Liver (tissue), 9 donors: Measurements from ENCODE around the gene NEB. TPM values are rescaled to one million over a fixed set of nuclear protein-coding genes. Genes with fewer than 3 reads are reported as not detected.

Experiments used
- DNase-seq: peaks from one replicate; pipeline ENCODE4 v3.0.0-alpha.2; 2017; ENCODE audit warnings: low spot score
- H3K27ac ChIP-seq, 2 donors: one replicate each; pipeline ENCODE4 v1.7.0; 2013; ENCODE audit warnings: inconsistent platforms in 2 of 2, low read length in 2 of 2, control low read depth in 1 of 2, low read depth in 1 of 2, mild to moderate bottlenecking in 1 of 2
- H3K27me3 ChIP-seq, 4 donors: one replicate each; pipeline versions ENCODE4 v1.6.1 to v1.7.0; 2013; ENCODE audit warnings: low read length in 3 of 4, inconsistent platforms in 1 of 4, mild to moderate bottlenecking in 1 of 4, moderate library complexity in 1 of 4; ENCODE audit not compliant: control insufficient read depth in 4 of 4, insufficient read depth in 4 of 4
- H3K36me3 ChIP-seq, 4 donors: one replicate each; pipeline versions ENCODE4 v1.6.1 to v1.7.0; 2013; ENCODE audit warnings: low read length in 3 of 4, mild to moderate bottlenecking in 3 of 4, low read depth in 1 of 4, moderate library complexity in 1 of 4; ENCODE audit not compliant: control insufficient read depth in 4 of 4, insufficient read depth in 3 of 4
- H3K4me1 ChIP-seq, 4 donors: one replicate each; pipeline versions ENCODE4 v1.6.1 to v1.7.0; 2013; ENCODE audit warnings: low read length in 3 of 4, mild to moderate bottlenecking in 3 of 4, moderate library complexity in 1 of 4; ENCODE audit not compliant: control insufficient read depth in 4 of 4, insufficient read depth in 4 of 4
- H3K4me3 ChIP-seq, 3 donors: one replicate each; pipeline versions ENCODE4 v1.6.1 to v1.7.0; 2013; ENCODE audit warnings: low read length in 3 of 3, control low read depth in 1 of 3, low read depth in 1 of 3, mild to moderate bottlenecking in 1 of 3
- H3K9ac ChIP-seq, 2 donors: one replicate each; pipeline ENCODE4 v1.7.0; 2013; ENCODE audit warnings: low read length in 2 of 2, mild to moderate bottlenecking in 2 of 2, moderate library complexity in 2 of 2, control low read depth in 1 of 2, low read depth in 1 of 2
- H3K9me3 ChIP-seq, 4 donors: one replicate each; pipeline versions ENCODE4 v1.6.1 to v1.7.0; 2013; ENCODE audit warnings: low read length in 3 of 4; ENCODE audit not compliant: control insufficient read depth in 4 of 4
- ATF3 ChIP-seq: IDR thresholded peaks from 2 replicates; pipeline ENCODE4 v1.6.1; 2016; ENCODE audit warnings: antibody characterized with exemption
- CTCF ChIP-seq: fragments of 150-350 bp; IDR thresholded peaks from 2 replicates; pipeline ENCODE4 v1.5.1; 2017; ENCODE audit warnings: improper control_type of control experiment, low read depth, low read length; ENCODE audit not compliant: missing input control
- EGR1 ChIP-seq, 2 donors: IDR thresholded peaks; 2 replicates each; pipeline ENCODE4 v1.6.1; 2016 to 2018; ENCODE audit warnings: antibody characterized with exemption in 2 of 2, low read depth in 2 of 2
- FOXA1 ChIP-seq: IDR thresholded peaks from 2 replicates; pipeline ENCODE4 v1.6.1; 2016; ENCODE audit warnings: antibody characterized with exemption
- FOXA2 ChIP-seq: IDR thresholded peaks from 2 replicates; pipeline ENCODE4 v1.6.1; 2016; ENCODE audit warnings: antibody characterized with exemption
- GABPA ChIP-seq, 2 donors: IDR thresholded peaks in 1 of 2; conservative IDR thresholded peaks in 1 of 2; 2 replicates each; pipeline ENCODE4 v1.6.1; 2016; ENCODE audit warnings: antibody characterized with exemption in 2 of 2, mild to moderate bottlenecking in 1 of 2, moderate library complexity in 1 of 2
- HNF4A ChIP-seq, 2 donors: conservative IDR thresholded peaks; 2 replicates each; pipeline ENCODE4 v1.6.1; 2016; ENCODE audit warnings: antibody characterized with exemption in 2 of 2, mild to moderate bottlenecking in 2 of 2
- HNF4G ChIP-seq: IDR thresholded peaks from 2 replicates; pipeline ENCODE4 v1.6.1; 2016; ENCODE audit warnings: antibody characterized with exemption
- JUND ChIP-seq, 2 donors: IDR thresholded peaks; 2 replicates each; pipeline ENCODE4 v1.6.1; 2016; ENCODE audit warnings: antibody characterized with exemption in 2 of 2
- NR2F2 ChIP-seq: IDR thresholded peaks from 2 replicates; pipeline ENCODE4 v1.6.1; 2016; ENCODE audit warnings: antibody characterized with exemption
- RXRA ChIP-seq, 2 donors: IDR thresholded peaks; 2 replicates each; pipeline ENCODE4 v1.6.1; 2017 to 2018; ENCODE audit warnings: antibody characterized with exemption in 2 of 2, mild to moderate bottlenecking in 1 of 2
- SP1 ChIP-seq: IDR thresholded peaks from 2 replicates; pipeline ENCODE4 v1.6.1; 2018; ENCODE audit warnings: antibody characterized with exemption, mild to moderate bottlenecking
- TAF1 ChIP-seq: conservative IDR thresholded peaks from 2 replicates; pipeline ENCODE4 v1.6.1; 2016; ENCODE audit warnings: antibody characterized with exemption, mild to moderate bottlenecking
- YY1 ChIP-seq: IDR thresholded peaks from 2 replicates; pipeline ENCODE4 v1.6.1; 2016; ENCODE audit warnings: antibody characterized with exemption, mild to moderate bottlenecking
- WGBS: extraction: QIAGEN DNeasy Blood & Tissue Kit; methylation state at CpG from one replicate; pipeline ENCODE4 v1.1.7; 2013; 5-methylcytosine and 5-hydroxymethylcytosine counted together
- polyA plus RNA-seq, 2 donors: library from polyadenylated mRNA; stranded (reverse) in 1 of 2; unstranded in 1 of 2; fragments of 200-250 nt in 1 of 2; fragments of >200 nt in 1 of 2; fragmentation: Nextera tagmentation in 1 of 2; extraction: Ambion mirVana in 1 of 2; gene quantifications; one replicate each; pipeline versions ENCODE4 v1.2.1 to v1.2.3, GENCODE V29; 2013 to 2015
- total RNA-seq, 2 donors: library from RNA; depleted of rRNA; stranded (reverse); fragments of >200 nt; gene quantifications; one replicate each; pipeline ENCODE4 v1.2.3, GENCODE V29; 2014
- TF ChIP-seq, protein P1 (sequence below): IDR thresholded peaks from 2 replicates; pipeline ENCODE4 v1.6.1; 2016; ENCODE audit warnings: antibody characterized with exemption
- TF ChIP-seq, protein P2 (sequence below): IDR thresholded peaks from 2 replicates; pipeline ENCODE4 v1.6.1; 2016; ENCODE audit warnings: antibody characterized with exemption
- TF ChIP-seq, protein P3 (sequence below): IDR thresholded peaks from 2 replicates; pipeline ENCODE4 v1.6.1; 2016; ENCODE audit warnings: antibody characterized with exemption, mild to moderate bottlenecking
- donor health status: healthy.
- donor health status: healthy.
- donor health status: healthy.
- donor health status: healthy.
- donor health status: healthy.

The NEB gene
- total and polyA plus RNA-seq, 4 donors = 0.28 to 6.4 (median 2.7) TPM

GRCh38 chr2:151627353-151627752 lies 106.9 kb downstream of the NEB start:
- Histone ChIP-seq H3K27me3 (no peaks in the 10 kb centered on the region), H3K36me3 (no peaks in the 10 kb centered on the region), H3K27ac (no peak overlapping the region), H3K4me1 (no peaks in the 10 kb centered on the region), H3K9ac (no peak overlapping the region), H3K9me3 (no peaks in the 10 kb centered on the region), H3K4me3 (no peak overlapping the region)
- WGBS = 96% methylated on average over 6 of the region's 6 CpGs
- no peak for TF ChIP-seq FOXA1
- TF ChIP-seq SP1 = no peak
- TF ChIP-seq RXRA (IDR thresholded peaks at IDR 0.05) = no peak
- no peak for TF ChIP-seq CTCF
- TF ChIP-seq TAF1 = no peak
- no peak for TF ChIP-seq YY1
- TF ChIP-seq, protein P1, sequence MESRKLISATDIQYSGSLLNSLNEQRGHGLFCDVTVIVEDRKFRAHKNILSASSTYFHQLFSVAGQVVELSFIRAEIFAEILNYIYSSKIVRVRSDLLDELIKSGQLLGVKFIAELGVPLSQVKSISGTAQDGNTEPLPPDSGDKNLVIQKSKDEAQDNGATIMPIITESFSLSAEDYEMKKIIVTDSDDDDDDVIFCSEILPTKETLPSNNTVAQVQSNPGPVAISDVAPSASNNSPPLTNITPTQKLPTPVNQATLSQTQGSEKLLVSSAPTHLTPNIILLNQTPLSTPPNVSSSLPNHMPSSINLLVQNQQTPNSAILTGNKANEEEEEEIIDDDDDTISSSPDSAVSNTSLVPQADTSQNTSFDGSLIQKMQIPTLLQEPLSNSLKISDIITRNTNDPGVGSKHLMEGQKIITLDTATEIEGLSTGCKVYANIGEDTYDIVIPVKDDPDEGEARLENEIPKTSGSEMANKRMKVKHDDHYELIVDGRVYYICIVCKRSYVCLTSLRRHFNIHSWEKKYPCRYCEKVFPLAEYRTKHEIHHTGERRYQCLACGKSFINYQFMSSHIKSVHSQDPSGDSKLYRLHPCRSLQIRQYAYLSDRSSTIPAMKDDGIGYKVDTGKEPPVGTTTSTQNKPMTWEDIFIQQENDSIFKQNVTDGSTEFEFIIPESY = no peak
- TF ChIP-seq EGR1 (IDR thresholded peaks at IDR 0.05; ENCODE audit: low read depth in 2 of 2) = no peak
- TF ChIP-seq FOXA2 = no peak
- no peak for TF ChIP-seq NR2F2
- TF ChIP-seq, protein P2, sequence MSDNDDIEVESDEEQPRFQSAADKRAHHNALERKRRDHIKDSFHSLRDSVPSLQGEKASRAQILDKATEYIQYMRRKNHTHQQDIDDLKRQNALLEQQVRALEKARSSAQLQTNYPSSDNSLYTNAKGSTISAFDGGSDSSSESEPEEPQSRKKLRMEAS = no peak
- TF ChIP-seq JUND (IDR thresholded peaks at IDR 0.05) = no peak
- TF ChIP-seq HNF4A (conservative IDR thresholded peaks at IDR 0.05) = no peak
- no peak for TF ChIP-seq ATF3
- no peak for DNase-seq

DNA sequence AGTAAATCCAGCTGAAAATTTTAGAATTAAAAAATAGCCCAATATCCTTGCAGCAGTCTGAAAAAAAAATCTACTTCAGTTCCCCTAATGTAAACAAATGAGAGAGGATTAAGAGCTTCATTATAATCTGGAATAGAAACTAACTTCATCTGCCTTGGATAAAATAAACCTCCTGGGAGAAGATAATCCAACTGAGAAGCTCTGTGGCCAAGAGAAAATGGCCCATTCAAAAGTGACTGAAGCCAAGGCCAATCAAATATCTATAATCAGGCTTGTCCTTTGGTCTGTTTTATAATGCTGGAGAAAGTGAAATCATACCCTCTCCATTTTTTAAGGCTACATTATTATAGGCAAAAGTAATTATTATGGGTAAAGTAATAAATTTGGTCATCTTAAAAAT lies 110.0 kb downstream of the NEB start:
- H3K36me3 ChIP-seq = no peaks in the 10 kb centered on the region
- H3K4me3 ChIP-seq = no peak overlapping the region
- no peaks in the 10 kb centered on the region for H3K27me3 ChIP-seq
- no peaks in the 10 kb centered on the region for H3K9me3 ChIP-seq
- H3K9ac ChIP-seq = no peak overlapping the region
- no peak for DNase-seq
- TF ChIP-seq TAF1 = no peak
- TF ChIP-seq, protein P3, sequence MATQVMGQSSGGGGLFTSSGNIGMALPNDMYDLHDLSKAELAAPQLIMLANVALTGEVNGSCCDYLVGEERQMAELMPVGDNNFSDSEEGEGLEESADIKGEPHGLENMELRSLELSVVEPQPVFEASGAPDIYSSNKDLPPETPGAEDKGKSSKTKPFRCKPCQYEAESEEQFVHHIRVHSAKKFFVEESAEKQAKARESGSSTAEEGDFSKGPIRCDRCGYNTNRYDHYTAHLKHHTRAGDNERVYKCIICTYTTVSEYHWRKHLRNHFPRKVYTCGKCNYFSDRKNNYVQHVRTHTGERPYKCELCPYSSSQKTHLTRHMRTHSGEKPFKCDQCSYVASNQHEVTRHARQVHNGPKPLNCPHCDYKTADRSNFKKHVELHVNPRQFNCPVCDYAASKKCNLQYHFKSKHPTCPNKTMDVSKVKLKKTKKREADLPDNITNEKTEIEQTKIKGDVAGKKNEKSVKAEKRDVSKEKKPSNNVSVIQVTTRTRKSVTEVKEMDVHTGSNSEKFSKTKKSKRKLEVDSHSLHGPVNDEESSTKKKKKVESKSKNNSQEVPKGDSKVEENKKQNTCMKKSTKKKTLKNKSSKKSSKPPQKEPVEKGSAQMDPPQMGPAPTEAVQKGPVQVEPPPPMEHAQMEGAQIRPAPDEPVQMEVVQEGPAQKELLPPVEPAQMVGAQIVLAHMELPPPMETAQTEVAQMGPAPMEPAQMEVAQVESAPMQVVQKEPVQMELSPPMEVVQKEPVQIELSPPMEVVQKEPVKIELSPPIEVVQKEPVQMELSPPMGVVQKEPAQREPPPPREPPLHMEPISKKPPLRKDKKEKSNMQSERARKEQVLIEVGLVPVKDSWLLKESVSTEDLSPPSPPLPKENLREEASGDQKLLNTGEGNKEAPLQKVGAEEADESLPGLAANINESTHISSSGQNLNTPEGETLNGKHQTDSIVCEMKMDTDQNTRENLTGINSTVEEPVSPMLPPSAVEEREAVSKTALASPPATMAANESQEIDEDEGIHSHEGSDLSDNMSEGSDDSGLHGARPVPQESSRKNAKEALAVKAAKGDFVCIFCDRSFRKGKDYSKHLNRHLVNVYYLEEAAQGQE = no peak
- TF ChIP-seq JUND (IDR thresholded peaks at IDR 0.05) = no peak
- TF ChIP-seq HNF4G = no peak
- TF ChIP-seq NR2F2 = no peak
- TF ChIP-seq HNF4A (conservative IDR thresholded peaks at IDR 0.05) = no peak
- TF ChIP-seq, protein P1 = no peak
- no peak for TF ChIP-seq RXRA (IDR thresholded peaks at IDR 0.05)
- TF ChIP-seq CTCF = no peak
- TF ChIP-seq ATF3 = no peak
- no peak for TF ChIP-seq EGR1 (IDR thresholded peaks at IDR 0.05; ENCODE audit: low read depth in 2 of 2)
- TF ChIP-seq, protein P2 = no peak
- no peak for TF ChIP-seq YY1
- no peak for TF ChIP-seq GABPA (IDR thresholded peaks at IDR 0.05 in 1 of 2, conservative IDR thresholded peaks at IDR 0.05 in 1 of 2)
- no peak for TF ChIP-seq SP1
- TF ChIP-seq FOXA1 = no peak
- H3K27ac ChIP-seq = no peak overlapping the region
- H3K4me1 ChIP-seq = peaks cover 0 to 3% (median 0%) of the 10 kb centered on the region in 4 donors
